Measurements from ENCODE around the gene ERAS. TPM values are rescaled to one million over a fixed set of nuclear protein-coding genes. Genes with fewer than 3 reads are reported as not detected.
A peak's percentile ranks its signal among the peaks of the same experiment; 100 is the strongest.

The ERAS gene
- total and polyA plus RNA-seq, 8 donors = 0.11 to 0.49 TPM; not detected in 6

DNA sequence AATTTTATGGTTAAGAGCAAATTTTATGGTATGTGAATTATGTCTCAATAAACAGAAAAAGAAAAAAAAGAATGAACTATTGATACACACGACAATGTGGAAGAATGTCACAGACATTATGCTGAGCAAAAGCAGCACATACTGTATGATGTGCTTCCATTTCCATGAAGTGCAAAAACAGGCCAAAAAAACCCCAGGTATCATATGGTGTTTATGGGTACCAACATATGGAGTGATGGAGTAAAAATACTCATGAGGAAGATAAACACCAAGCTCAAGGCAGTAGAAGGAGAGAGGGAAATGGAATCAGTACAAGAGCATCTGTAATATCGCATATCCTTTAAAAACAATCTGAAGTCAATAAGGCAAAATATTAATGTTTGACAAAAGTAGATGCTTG lies 44.1 kb upstream of the ERAS start:
- peaks cover 0 to 11% (median 0%) of the 10 kb centered on the region in 4 donors for H3K27me3 ChIP-seq
- ATAC-seq (no peak), DNase-seq (no peak), FAIRE-seq (no peak)
- intact Hi-C loops (cut with DNase I) = no loop called here
- H3K4me3 ChIP-seq = no peak overlapping the region
- H3K36me3 ChIP-seq = no peaks in the 10 kb centered on the region
- no peaks in the 10 kb centered on the region for H3K9me3 ChIP-seq
- no peak overlapping the region for H3K27ac ChIP-seq
- H3K4me1 ChIP-seq = no peaks in the 10 kb centered on the region
- WGBS, 2 donors = 56 to 61% methylated on average over 2 of the region's 2 CpGs
- no peak for TF ChIP-seq CTCF (IDR thresholded peaks at IDR 0.05)

DNA sequence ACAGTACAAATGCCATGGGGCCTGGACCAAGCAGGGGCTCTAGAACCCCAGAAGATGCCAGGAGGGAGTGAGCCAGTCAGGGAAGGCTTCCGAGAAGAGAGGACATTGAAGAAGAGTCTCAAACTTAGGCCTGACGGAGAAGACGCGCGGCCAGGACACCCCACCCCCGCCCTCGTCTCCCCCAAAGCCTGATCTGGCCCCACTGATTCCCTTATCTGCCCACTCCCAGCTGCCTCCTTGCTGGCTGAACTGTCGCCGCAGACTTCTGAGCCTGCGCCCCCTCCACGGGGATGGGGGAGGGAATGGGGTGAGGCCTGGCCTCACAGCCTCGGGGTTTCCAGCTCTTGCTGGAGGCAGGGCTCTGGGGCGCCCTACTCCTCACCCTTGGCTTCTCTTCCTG lies 43.5 kb upstream of the ERAS start:
- no peak for FAIRE-seq
- H3K9me3 ChIP-seq = no peaks in the 10 kb centered on the region
- no peak for TF ChIP-seq CTCF (IDR thresholded peaks at IDR 0.05)

GRCh38 chrX:48784726-48785125 lies 41.6 kb upstream of the ERAS start:
- Histone ChIP-seq H3K4me3 (no peak overlapping the region), H3K4me1 (no peaks in the 10 kb centered on the region), H3K27me3 (peaks cover 0 to 10% (median 0%) of the 10 kb centered on the region in 4 donors), H3K9me3 (no peaks in the 10 kb centered on the region), H3K36me3 (no peaks in the 10 kb centered on the region), H3K27ac (no peak overlapping the region)
- DNase-seq = no peak
- no peak for TF ChIP-seq CTCF (IDR thresholded peaks at IDR 0.05)
- no peak for FAIRE-seq
- intact Hi-C loops (cut with DNase I) = no loop called here
- 39 to 51% methylated on average over 3 of the region's 3 CpGs for WGBS, 2 donors
- no peak for ATAC-seq

More for the DNA sequence above, 43.5 kb upstream of the ERAS start:
- H3K27me3 ChIP-seq = peaks cover 0 to 9% (median 0%) of the 10 kb centered on the region in 4 donors
- no peaks in the 10 kb centered on the region for H3K4me1 ChIP-seq
- H3K36me3 ChIP-seq = no peaks in the 10 kb centered on the region
- intact Hi-C loops (cut with DNase I) = no loop called here
- H3K4me3 ChIP-seq = no peak overlapping the region
- ATAC-seq (no peak), DNase-seq (peak in 1 of 6 donors; percentile 20)
- WGBS, 2 donors = 73 to 75% methylated on average over 12 to 13 of the region's 13 CpGs
- H3K27ac ChIP-seq = no peak overlapping the region

DNA sequence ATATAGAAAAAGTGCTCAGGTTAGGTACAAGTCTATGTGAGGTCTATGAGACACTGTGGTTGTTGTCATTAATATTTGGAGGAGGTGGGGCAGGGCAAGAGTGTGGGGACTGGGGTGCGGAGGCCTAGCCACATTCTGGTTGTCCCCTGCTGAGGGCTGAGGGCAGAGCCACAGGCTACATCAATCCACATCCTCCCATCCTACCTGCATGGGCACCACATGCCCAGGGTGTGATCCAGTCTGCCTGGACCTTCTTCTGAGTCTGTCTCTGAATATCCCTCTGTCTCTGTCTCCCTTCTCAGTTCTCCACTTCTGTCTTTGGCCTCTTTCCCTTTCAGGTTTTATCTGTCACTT lies 41.1 kb upstream of the ERAS start:
- Histone ChIP-seq H3K27me3 (peaks cover 0 to 9% (median 0%) of the 10 kb centered on the region in 4 donors), H3K4me3 (no peak overlapping the region), H3K27ac (no peak overlapping the region), H3K9me3 (no peaks in the 10 kb centered on the region), H3K36me3 (no peaks in the 10 kb centered on the region), H3K4me1 (no peaks in the 10 kb centered on the region)
- WGBS, 2 donors = 85 to 92% methylated on average over 1 of the region's 1 CpG
- FAIRE-seq = no peak
- TF ChIP-seq CTCF (IDR thresholded peaks at IDR 0.05) = no peak
- no peak for DNase-seq
- intact Hi-C loops (cut with DNase I) = no loop called here
- no peak for ATAC-seq

- ATAC-seq (no peak), DNase-seq (no peak), FAIRE-seq (no peak)
- no peak for TF ChIP-seq CTCF (IDR thresholded peaks at IDR 0.05)
- H3K36me3 ChIP-seq = no peaks in the 10 kb centered on the region
- 66 to 73% methylated on average over 16 of the region's 16 CpGs for WGBS, 2 donors
- H3K27me3 ChIP-seq = peaks cover 0 to 7% (median 0%) of the 10 kb centered on the region in 4 donors
- no peaks in the 10 kb centered on the region for H3K9me3 ChIP-seq
- no peaks in the 10 kb centered on the region for H3K4me1 ChIP-seq
- H3K27ac ChIP-seq = no peak overlapping the region
- intact Hi-C loops (cut with DNase I) = no loop called here
- no peak overlapping the region for H3K4me3 ChIP-seq
Measured at GRCh38 chrX:48785540-48786214, 40.6 kb upstream of the ERAS start.
